GM21515 (cell line): Measurements from ENCODE around the gene MTUS2.
"Not testable (repeated sequence)": the region's sequence is repeated elsewhere in the genome, so short reads cannot be mapped to it uniquely, and the experiment has no call there.

Source experiments
- ATAC-seq: cut with Tn5 transposase; IDR thresholded peaks from one replicate; pipeline ENCODE4 v1.9.1; 2021; ENCODE audit not compliant: unreplicated experiment

MTUS2 gene

GRCh38 chr13:29156136-29156535, 336.0 kb downstream of the MTUS2 start:
- no peak for ATAC-seq

- no peak for ATAC-seq
These were observed 339.7 kb downstream of the MTUS2 start for GRCh38 chr13:29159871-29160270.

GRCh38 chr13:29160862-29161261, 340.7 kb downstream of the MTUS2 start:
- ATAC-seq, result no peak

GRCh38 chr13:29161676-29162075, 341.5 kb downstream of the MTUS2 start:
- ATAC-seq, result no peak

GRCh38 chr13:29162638-29163235, 342.6 kb downstream of the MTUS2 start:
- no peak for ATAC-seq

GRCh38 chr13:29164116-29164515, 344.0 kb downstream of the MTUS2 start:
- no peak for ATAC-seq

GRCh38 chr13:29165216-29165615, 345.1 kb downstream of the MTUS2 start:
- ATAC-seq, result no peak

GRCh38 chr13:29165840-29166239, 345.7 kb downstream of the MTUS2 start:
- no peak for ATAC-seq

- no peak for ATAC-seq
These were observed 350.4 kb downstream of the MTUS2 start for GRCh38 chr13:29170436-29171082.

GRCh38 chr13:29171244-29171643, 351.1 kb downstream of the MTUS2 start:
- no peak for ATAC-seq

GRCh38 chr13:29174093-29174492, 354.0 kb downstream of the MTUS2 start:
- ATAC-seq, result no peak

- ATAC-seq, result no peak
These were observed 355.2 kb downstream of the MTUS2 start for GRCh38 chr13:29175250-29175873.

- ATAC-seq, result no peak
These were observed 359.9 kb downstream of the MTUS2 start for GRCh38 chr13:29180055-29180454.

- no peak for ATAC-seq
These were observed 362.1 kb downstream of the MTUS2 start for GRCh38 chr13:29182216-29182615.

- ATAC-seq, result no peak
These were observed 365.8 kb downstream of the MTUS2 start for GRCh38 chr13:29185926-29186325.

GRCh38 chr13:29187584-29187983, 367.4 kb downstream of the MTUS2 start:
- ATAC-seq, result no peak

GRCh38 chr13:29190298-29190697, 370.2 kb downstream of the MTUS2 start:
- ATAC-seq, result no peak

GRCh38 chr13:29193083-29193482, 372.9 kb downstream of the MTUS2 start:
- ATAC-seq, result no peak

GRCh38 chr13:29195456-29195855, 375.3 kb downstream of the MTUS2 start:
- ATAC-seq, result no peak

GRCh38 chr13:29196409-29197074, 376.4 kb downstream of the MTUS2 start:
- peak; percentile 95 for ATAC-seq

- ATAC-seq, result not testable (repeated sequence)
These were observed 382.6 kb downstream of the MTUS2 start for GRCh38 chr13:29202753-29203152.

GRCh38 chr13:29204651-29205050, 384.5 kb downstream of the MTUS2 start:
- no peak for ATAC-seq
